HEK293 (cell line): ENCODE measurements around the gene EXTL1.

ENCODE experiments used
- CTCF ChIA-PET: fragments of 350-600 bp; formaldehyde crosslinking; extraction: SDS; loops from one replicate; lab custom pipeline; 2021; ENCODE audit warnings: antibody characterized with exemption; lab: Yijun Ruan, JAX
- POLR2A ChIA-PET: fragments of 300-600 bp; formaldehyde crosslinking; extraction: SDS; loops from one replicate; lab custom pipeline; 2020; ENCODE audit warnings: antibody characterized with exemption, inconsistent platforms; lab: Yijun Ruan, JAX
- H3K27ac ChIP-seq: fragments of 200-500 bp; sonication (Bioruptor generic); 2 replicates; pipeline ENCODE4 v1.5.1; 2014; ENCODE audit warnings: low read depth, low read length, control low read depth, inconsistent platforms; ENCODE audit errors: extremely low read depth
- H3K36me3 ChIP-seq, 2 experiments: fragments of 200-500 bp in 1 of 2; sonication (Bioruptor generic) in 1 of 2; 1 replicate in 1 of 2; 2 replicates in 1 of 2; pipeline ENCODE4 v1.5.1; 2014 to 2017; ENCODE audit warnings: inconsistent platforms in 2 of 2, low read length in 2 of 2; ENCODE audit not compliant: control insufficient read depth in 2 of 2, insufficient read depth in 1 of 2
- H3K4me1 ChIP-seq: fragments of 200-500 bp; sonication (Bioruptor generic); 2 replicates; pipeline ENCODE4 v1.5.1; 2014; ENCODE audit warnings: mild to moderate bottlenecking, low read length, inconsistent platforms; ENCODE audit not compliant: control insufficient read depth, insufficient read depth
- H3K4me3 ChIP-seq: 2 replicates; pipeline ENCODE4 v1.5.1; 2011; ENCODE audit warnings: low read depth, mild to moderate bottlenecking, control low read depth, low read length, moderate library complexity
- H3K9me3 ChIP-seq: fragments of 200-500 bp; sonication (Bioruptor generic); 2 replicates; pipeline ENCODE4 v1.5.1; 2014; ENCODE audit warnings: low read depth, low read length, inconsistent platforms; ENCODE audit not compliant: control insufficient read depth, insufficient read depth
- GLI2 ChIP-seq: fragments of 450-650 bp; formaldehyde crosslinking; IDR thresholded peaks from 2 replicates; pipeline ENCODE4; 2017; ENCODE audit warnings: missing biosample characterization, missing genetic modification characterization, low read depth, borderline replicate concordance
- GLIS2 ChIP-seq: fragments of 450-650 bp; formaldehyde crosslinking; IDR thresholded peaks from 2 replicates; pipeline ENCODE4 v1.5.1; 2016; ENCODE audit warnings: missing biosample characterization, missing genetic modification characterization
- KLF1 ChIP-seq: fragments of 450-650 bp; formaldehyde crosslinking; IDR thresholded peaks from 2 replicates; pipeline ENCODE4 v1.5.1; 2016; ENCODE audit warnings: missing biosample characterization, missing genetic modification characterization
- OSR2 ChIP-seq: fragments of 450-650 bp; formaldehyde crosslinking; IDR thresholded peaks from 2 replicates; pipeline ENCODE4 v1.5.1; 2016; ENCODE audit warnings: missing biosample characterization, missing genetic modification characterization
- TCF7L2 ChIP-seq: IDR thresholded peaks from 2 replicates; pipeline ENCODE4 v1.6.1; 2011; ENCODE audit warnings: low read depth, mild to moderate bottlenecking, inconsistent platforms, low read length, moderate library complexity, borderline replicate concordance
- ZFP69B ChIP-seq: fragments of 450-650 bp; formaldehyde crosslinking; IDR thresholded peaks from 2 replicates; pipeline ENCODE4 v1.5.1; 2016; ENCODE audit warnings: missing biosample characterization, missing genetic modification characterization
- ZNF114 ChIP-seq: fragments of 450-650 bp; formaldehyde crosslinking; IDR thresholded peaks from 2 replicates; pipeline ENCODE4 v1.5.0; 2017; ENCODE audit warnings: missing biosample characterization, missing genetic modification characterization
- ZNF16 ChIP-seq: fragments of 450-650 bp; formaldehyde crosslinking; IDR thresholded peaks from 2 replicates; pipeline ENCODE4 v1.5.1; 2016; ENCODE audit warnings: low read depth, missing biosample characterization, missing genetic modification characterization
- ZNF223 ChIP-seq: fragments of 450-650 bp; formaldehyde crosslinking; IDR thresholded peaks from 2 replicates; pipeline ENCODE4 v1.5.1; 2016; ENCODE audit warnings: missing biosample characterization, missing genetic modification characterization
- ZNF335 ChIP-seq: fragments of 450-650 bp; formaldehyde crosslinking; conservative IDR thresholded peaks from 2 replicates; pipeline ENCODE4 v1.5.1; 2016; ENCODE audit warnings: missing biosample characterization, missing genetic modification characterization
- ZNF37A ChIP-seq: fragments of 450-650 bp; IDR thresholded peaks from 2 replicates; pipeline ENCODE4 v1.5.1; 2018; ENCODE audit warnings: missing biosample characterization, missing genetic modification characterization
- ZNF571 ChIP-seq: fragments of 450-650 bp; formaldehyde crosslinking; IDR thresholded peaks from 2 replicates; pipeline ENCODE4 v1.5.0; 2017; ENCODE audit warnings: missing biosample characterization, missing genetic modification characterization
- ZNF600 ChIP-seq: fragments of 450-650 bp; formaldehyde crosslinking; IDR thresholded peaks from 2 replicates; pipeline ENCODE4 v1.5.1; 2016; ENCODE audit warnings: missing biosample characterization, missing genetic modification characterization
- TF ChIP-seq, protein P1 (sequence below): fragments of 450-650 bp; formaldehyde crosslinking; IDR thresholded peaks from 2 replicates; pipeline ENCODE4 v1.5.1; 2016; ENCODE audit warnings: missing biosample characterization, missing genetic modification characterization, borderline replicate concordance
- TF ChIP-seq, protein P2 (sequence below): fragments of 450-650 bp; formaldehyde crosslinking; IDR thresholded peaks from 2 replicates; pipeline ENCODE4 v1.5.1; 2016; ENCODE audit warnings: missing biosample characterization, missing genetic modification characterization
- TF ChIP-seq, protein P3 (sequence below): fragments of 450-650 bp; formaldehyde crosslinking; IDR thresholded peaks from 2 replicates; pipeline ENCODE4 v1.5.1; 2017; ENCODE audit warnings: missing biosample characterization, missing genetic modification characterization
- TF ChIP-seq, protein P4 (sequence below): fragments of 450-650 bp; formaldehyde crosslinking; IDR thresholded peaks from 2 replicates; pipeline ENCODE4 v1.5.1; 2017; ENCODE audit warnings: missing biosample characterization, mild to moderate bottlenecking, missing genetic modification characterization, moderate library complexity
- TF ChIP-seq, protein P5 (sequence below): fragments of 450-650 bp; formaldehyde crosslinking; IDR thresholded peaks from 2 replicates; pipeline ENCODE4 v1.5.0; 2017; ENCODE audit warnings: missing biosample characterization, missing genetic modification characterization, borderline replicate concordance
- TF ChIP-seq, protein P6 (sequence below): fragments of 450-650 bp; formaldehyde crosslinking; IDR thresholded peaks from 2 replicates; pipeline ENCODE4 v1.5.1; 2016; ENCODE audit warnings: missing biosample characterization, missing genetic modification characterization
- TF ChIP-seq, protein P7 (sequence below): fragments of 450-650 bp; IDR thresholded peaks from 2 replicates; pipeline ENCODE4 v1.5.1; 2018; ENCODE audit warnings: missing biosample characterization, missing genetic modification characterization

EXTL1 gene

DNA sequence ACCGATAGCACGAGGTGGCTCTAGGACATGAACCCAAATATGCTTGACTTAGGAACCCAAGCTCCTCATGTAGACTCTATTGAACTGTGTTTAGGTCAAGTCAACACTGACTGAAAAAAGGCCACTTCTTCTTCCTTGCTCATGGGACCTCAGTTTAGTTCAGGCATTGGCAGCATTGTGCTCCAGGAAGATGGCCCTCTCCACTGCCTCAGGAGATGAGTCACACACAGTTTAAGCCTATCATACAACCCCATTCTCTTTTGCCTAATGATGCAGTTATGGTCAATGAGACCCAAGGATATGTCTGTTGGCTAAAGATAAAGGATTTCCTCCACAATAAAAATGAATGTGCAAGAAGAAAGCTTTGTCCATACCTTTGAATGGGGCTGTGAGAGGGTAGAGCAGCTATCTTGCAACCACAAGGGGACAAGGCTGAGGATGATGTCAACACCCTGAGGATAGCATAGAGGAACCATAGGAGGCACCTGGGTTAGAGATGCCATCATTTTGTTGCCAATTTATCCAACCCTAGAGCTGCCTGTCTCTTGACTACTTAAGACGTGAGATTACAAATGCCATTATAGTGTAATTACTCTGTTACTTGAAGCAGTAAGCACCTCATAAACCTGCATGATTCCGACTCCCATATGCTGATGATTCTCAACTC, 48.9 kb downstream of the EXTL1 start (continued):
- TF ChIP-seq, protein P1, sequence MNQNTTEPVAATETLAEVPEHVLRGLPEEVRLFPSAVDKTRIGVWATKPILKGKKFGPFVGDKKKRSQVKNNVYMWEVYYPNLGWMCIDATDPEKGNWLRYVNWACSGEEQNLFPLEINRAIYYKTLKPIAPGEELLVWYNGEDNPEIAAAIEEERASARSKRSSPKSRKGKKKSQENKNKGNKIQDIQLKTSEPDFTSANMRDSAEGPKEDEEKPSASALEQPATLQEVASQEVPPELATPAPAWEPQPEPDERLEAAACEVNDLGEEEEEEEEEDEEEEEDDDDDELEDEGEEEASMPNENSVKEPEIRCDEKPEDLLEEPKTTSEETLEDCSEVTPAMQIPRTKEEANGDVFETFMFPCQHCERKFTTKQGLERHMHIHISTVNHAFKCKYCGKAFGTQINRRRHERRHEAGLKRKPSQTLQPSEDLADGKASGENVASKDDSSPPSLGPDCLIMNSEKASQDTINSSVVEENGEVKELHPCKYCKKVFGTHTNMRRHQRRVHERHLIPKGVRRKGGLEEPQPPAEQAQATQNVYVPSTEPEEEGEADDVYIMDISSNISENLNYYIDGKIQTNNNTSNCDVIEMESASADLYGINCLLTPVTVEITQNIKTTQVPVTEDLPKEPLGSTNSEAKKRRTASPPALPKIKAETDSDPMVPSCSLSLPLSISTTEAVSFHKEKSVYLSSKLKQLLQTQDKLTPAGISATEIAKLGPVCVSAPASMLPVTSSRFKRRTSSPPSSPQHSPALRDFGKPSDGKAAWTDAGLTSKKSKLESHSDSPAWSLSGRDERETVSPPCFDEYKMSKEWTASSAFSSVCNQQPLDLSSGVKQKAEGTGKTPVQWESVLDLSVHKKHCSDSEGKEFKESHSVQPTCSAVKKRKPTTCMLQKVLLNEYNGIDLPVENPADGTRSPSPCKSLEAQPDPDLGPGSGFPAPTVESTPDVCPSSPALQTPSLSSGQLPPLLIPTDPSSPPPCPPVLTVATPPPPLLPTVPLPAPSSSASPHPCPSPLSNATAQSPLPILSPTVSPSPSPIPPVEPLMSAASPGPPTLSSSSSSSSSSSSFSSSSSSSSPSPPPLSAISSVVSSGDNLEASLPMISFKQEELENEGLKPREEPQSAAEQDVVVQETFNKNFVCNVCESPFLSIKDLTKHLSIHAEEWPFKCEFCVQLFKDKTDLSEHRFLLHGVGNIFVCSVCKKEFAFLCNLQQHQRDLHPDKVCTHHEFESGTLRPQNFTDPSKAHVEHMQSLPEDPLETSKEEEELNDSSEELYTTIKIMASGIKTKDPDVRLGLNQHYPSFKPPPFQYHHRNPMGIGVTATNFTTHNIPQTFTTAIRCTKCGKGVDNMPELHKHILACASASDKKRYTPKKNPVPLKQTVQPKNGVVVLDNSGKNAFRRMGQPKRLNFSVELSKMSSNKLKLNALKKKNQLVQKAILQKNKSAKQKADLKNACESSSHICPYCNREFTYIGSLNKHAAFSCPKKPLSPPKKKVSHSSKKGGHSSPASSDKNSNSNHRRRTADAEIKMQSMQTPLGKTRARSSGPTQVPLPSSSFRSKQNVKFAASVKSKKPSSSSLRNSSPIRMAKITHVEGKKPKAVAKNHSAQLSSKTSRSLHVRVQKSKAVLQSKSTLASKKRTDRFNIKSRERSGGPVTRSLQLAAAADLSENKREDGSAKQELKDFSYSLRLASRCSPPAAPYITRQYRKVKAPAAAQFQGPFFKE (tag by site-specific recombination), result no peak
- TF ChIP-seq ZNF571 (tag by site-specific recombination), result no peak
- peak; percentile 59 for TF ChIP-seq ZNF335 (tag by site-specific recombination)
- TF ChIP-seq ZNF16 (tag by site-specific recombination), result no peak
- no peak for TF ChIP-seq ZNF223 (tag by site-specific recombination)
- no peak for TF ChIP-seq GLIS2 (tag by site-specific recombination)
- TF ChIP-seq GLI2 (tag by site-specific recombination), result no peak
- TF ChIP-seq, protein P2, sequence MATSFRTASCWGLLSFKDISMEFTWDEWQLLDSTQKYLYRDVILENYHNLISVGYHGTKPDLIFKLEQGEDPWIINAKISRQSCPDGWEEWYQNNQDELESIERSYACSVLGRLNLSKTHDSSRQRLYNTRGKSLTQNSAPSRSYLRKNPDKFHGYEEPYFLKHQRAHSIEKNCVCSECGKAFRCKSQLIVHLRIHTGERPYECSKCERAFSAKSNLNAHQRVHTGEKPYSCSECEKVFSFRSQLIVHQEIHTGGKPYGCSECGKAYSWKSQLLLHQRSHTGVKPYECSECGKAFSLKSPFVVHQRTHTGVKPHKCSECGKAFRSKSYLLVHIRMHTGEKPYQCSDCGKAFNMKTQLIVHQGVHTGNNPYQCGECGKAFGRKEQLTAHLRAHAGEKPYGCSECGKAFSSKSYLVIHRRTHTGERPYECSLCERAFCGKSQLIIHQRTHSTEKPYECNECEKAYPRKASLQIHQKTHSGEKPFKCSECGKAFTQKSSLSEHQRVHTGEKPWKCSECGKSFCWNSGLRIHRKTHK, result no peak
- TF ChIP-seq ZFP69B (tag by site-specific recombination), result no peak
- TF ChIP-seq, protein P3, sequence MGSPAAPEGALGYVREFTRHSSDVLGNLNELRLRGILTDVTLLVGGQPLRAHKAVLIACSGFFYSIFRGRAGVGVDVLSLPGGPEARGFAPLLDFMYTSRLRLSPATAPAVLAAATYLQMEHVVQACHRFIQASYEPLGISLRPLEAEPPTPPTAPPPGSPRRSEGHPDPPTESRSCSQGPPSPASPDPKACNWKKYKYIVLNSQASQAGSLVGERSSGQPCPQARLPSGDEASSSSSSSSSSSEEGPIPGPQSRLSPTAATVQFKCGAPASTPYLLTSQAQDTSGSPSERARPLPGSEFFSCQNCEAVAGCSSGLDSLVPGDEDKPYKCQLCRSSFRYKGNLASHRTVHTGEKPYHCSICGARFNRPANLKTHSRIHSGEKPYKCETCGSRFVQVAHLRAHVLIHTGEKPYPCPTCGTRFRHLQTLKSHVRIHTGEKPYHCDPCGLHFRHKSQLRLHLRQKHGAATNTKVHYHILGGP (tag by site-specific recombination), result no peak
- no peak for TF ChIP-seq ZNF37A (tag by site-specific recombination)
- TF ChIP-seq OSR2 (tag by site-specific recombination), result peak; percentile 33; the same call in 1 of the 2 replicates
- TF ChIP-seq, protein P4, sequence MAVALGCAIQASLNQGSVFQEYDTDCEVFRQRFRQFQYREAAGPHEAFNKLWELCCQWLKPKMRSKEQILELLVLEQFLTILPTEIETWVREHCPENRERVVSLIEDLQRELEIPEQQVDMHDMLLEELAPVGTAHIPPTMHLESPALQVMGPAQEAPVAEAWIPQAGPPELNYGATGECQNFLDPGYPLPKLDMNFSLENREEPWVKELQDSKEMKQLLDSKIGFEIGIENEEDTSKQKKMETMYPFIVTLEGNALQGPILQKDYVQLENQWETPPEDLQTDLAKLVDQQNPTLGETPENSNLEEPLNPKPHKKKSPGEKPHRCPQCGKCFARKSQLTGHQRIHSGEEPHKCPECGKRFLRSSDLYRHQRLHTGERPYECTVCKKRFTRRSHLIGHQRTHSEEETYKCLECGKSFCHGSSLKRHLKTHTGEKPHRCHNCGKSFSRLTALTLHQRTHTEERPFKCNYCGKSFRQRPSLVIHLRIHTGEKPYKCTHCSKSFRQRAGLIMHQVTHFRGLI (tag by site-specific recombination), result no peak

DNA sequence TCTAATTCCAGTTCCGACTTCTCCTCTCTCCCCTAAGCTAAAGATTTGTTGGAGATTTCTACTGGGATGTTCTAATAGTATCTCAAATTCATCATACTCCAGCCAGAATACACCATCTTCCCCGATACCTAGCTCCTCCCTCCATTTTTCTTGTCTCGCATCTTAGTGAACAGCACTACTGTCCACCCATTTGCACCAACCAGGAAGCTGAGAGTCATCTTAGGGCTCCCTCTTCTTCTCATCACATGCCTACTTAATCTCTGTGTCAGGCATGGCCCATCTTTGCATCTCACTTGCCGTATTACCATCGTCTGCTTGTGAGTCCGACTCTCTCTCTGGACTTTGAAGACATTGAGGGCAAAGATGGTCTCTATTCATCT, 49.4 kb downstream of the EXTL1 start:
- Histone ChIP-seq H3K4me3 (no peak overlapping the region), H3K4me1 (no peaks in the 10 kb centered on the region), H3K9me3 (no peaks in the 10 kb centered on the region), H3K36me3 (no peaks in the 10 kb centered on the region), H3K27ac (no peak overlapping the region)
- ChIA-PET POLR2A (no interaction called here), CTCF (interaction anchor here (0.9 kb wide), 1 partner anchor 9 kb away, joined by 3 read pairs; no protein-coding TSS in a partner anchor)
- TF ChIP-seq, protein P5, sequence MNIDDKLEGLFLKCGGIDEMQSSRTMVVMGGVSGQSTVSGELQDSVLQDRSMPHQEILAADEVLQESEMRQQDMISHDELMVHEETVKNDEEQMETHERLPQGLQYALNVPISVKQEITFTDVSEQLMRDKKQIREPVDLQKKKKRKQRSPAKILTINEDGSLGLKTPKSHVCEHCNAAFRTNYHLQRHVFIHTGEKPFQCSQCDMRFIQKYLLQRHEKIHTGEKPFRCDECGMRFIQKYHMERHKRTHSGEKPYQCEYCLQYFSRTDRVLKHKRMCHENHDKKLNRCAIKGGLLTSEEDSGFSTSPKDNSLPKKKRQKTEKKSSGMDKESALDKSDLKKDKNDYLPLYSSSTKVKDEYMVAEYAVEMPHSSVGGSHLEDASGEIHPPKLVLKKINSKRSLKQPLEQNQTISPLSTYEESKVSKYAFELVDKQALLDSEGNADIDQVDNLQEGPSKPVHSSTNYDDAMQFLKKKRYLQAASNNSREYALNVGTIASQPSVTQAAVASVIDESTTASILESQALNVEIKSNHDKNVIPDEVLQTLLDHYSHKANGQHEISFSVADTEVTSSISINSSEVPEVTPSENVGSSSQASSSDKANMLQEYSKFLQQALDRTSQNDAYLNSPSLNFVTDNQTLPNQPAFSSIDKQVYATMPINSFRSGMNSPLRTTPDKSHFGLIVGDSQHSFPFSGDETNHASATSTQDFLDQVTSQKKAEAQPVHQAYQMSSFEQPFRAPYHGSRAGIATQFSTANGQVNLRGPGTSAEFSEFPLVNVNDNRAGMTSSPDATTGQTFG (tag by site-specific recombination), result no peak
- TF ChIP-seq ZNF114 (tag by site-specific recombination), result no peak
- TF ChIP-seq, protein P6, sequence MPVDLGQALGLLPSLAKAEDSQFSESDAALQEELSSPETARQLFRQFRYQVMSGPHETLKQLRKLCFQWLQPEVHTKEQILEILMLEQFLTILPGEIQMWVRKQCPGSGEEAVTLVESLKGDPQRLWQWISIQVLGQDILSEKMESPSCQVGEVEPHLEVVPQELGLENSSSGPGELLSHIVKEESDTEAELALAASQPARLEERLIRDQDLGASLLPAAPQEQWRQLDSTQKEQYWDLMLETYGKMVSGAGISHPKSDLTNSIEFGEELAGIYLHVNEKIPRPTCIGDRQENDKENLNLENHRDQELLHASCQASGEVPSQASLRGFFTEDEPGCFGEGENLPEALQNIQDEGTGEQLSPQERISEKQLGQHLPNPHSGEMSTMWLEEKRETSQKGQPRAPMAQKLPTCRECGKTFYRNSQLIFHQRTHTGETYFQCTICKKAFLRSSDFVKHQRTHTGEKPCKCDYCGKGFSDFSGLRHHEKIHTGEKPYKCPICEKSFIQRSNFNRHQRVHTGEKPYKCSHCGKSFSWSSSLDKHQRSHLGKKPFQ (tag by site-specific recombination), result no peak
- TF ChIP-seq TCF7L2, result no peak
- TF ChIP-seq ZNF600, result no peak
- TF ChIP-seq, protein P7, sequence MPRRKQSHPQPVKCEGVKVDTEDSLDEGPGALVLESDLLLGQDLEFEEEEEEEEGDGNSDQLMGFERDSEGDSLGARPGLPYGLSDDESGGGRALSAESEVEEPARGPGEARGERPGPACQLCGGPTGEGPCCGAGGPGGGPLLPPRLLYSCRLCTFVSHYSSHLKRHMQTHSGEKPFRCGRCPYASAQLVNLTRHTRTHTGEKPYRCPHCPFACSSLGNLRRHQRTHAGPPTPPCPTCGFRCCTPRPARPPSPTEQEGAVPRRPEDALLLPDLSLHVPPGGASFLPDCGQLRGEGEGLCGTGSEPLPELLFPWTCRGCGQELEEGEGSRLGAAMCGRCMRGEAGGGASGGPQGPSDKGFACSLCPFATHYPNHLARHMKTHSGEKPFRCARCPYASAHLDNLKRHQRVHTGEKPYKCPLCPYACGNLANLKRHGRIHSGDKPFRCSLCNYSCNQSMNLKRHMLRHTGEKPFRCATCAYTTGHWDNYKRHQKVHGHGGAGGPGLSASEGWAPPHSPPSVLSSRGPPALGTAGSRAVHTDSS (tag by site-specific recombination), result no peak
- TF ChIP-seq KLF1 (tag by site-specific recombination), result no peak
